Measurements from ENCODE around the gene TBC1D9.
"Not testable (repeated sequence)": the region's sequence is repeated elsewhere in the genome, so short reads cannot be mapped to it uniquely, and the experiment has no call there.

Gene TBC1D9

DNA sequence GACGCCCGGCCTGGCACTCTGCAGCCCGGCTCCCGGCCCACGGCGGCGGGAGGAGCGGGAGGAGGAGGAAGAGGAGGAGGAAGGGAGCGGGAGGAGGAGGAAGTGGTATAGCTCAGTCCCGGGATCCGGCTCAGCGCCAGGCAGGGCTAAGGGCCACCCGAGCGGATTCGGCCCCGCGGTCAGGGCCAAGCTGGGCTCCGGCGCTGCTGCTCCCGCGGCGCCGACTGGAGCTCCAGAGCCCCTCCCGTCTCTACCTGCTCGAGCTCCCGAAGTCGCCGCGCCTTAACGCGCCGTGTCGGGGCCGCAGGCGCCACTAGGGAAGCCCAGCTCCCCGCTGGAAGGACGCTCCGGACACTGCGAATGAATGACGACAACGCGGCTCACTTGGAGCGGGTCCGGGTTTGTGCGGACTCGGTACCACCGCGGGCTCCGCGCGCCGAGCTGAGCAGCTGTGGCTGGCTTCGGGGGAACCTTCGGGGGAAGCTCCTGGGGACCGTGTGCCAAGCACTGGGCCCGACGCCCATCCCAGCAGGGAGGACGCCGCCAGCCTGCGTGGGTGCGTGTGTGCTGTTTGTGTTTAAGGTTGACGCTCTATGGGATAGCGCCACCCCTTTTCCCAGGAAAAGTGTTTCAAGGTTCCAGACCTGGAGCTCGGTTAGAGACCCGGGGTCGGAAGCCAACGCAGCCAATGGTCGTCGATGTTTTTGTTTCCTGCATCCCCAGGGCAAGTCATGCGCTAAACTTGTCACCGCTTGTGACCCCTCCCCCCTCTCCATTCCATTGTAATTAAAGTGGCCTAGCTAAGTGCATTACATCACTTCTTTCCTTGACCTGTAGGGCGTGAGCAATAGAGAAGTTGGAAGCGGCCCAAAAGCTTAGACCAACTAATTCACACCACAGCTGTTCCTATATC is at the start of gene TBC1D9:
TSS of gene TBC1D9 (minus strand) at position 67 of the 913 bp plus-strand sequence. CDS start 340 bp downstream, outside the sequence.
- no peak for DNase-seq (ENCODE audit: low read depth in 2 of 2)

DNA sequence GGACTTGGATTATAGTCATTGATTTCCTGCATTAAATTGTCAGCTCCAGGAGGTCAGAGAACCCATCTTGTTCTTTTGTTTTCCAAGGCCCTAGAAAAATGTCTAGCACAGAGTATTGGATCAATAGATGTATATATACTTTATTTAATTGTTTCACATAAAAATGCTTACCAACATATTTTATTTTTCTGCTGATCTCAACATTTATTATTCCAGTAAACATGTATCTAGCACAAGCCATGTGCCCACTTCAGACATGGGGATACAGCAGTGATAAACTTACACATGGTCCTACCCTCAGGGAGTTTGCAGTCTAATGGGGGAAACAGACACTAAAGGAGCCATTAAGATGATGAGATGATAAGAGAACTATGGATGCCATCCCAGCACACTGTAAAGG is 49.1 kb upstream of the TBC1D9 start:
- no peak for DNase-seq (ENCODE audit: low read depth in 2 of 2)

DNA sequence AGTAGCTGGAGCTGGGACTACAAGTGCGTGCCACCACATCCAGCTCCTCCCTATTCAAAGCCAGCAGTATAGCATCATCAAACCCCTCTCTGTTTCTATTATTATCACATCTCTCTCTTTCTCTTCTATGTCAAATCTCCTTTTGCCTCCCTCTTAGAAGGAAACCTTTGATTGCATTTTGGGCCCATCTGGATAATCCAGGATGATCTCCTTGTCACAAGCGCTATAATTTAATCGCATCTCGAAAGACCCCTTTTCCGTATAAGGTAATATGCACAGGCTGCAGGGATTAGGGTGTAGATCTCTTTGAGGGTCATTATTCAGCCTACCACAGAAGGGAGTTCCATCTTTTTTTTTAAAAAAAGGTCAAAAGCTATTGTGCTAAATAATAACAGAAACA is 46.4 kb upstream of the TBC1D9 start:
- no peak for DNase-seq (ENCODE audit: low read depth in 2 of 2)

DNA sequence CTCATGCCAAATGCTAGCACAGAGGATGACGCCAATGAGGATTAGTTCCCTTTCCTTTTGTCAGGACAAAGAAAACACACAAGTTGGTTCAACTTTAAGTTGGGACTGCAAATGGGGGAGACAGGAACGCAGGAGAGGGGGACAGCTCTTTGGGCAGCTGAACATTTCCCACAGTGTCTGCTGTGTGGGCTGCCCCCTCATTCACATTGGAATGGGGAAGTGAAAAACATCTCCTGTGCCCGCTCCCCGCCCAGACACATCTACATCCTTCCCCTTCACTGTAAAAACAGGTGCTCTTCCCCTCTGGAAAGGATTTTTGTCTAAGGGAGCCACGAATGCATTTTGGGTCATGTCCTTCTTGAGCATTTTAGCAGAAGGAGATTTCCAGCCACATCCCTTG is 44.5 kb upstream of the TBC1D9 start:
- no peak for DNase-seq (ENCODE audit: low read depth in 2 of 2)

DNA sequence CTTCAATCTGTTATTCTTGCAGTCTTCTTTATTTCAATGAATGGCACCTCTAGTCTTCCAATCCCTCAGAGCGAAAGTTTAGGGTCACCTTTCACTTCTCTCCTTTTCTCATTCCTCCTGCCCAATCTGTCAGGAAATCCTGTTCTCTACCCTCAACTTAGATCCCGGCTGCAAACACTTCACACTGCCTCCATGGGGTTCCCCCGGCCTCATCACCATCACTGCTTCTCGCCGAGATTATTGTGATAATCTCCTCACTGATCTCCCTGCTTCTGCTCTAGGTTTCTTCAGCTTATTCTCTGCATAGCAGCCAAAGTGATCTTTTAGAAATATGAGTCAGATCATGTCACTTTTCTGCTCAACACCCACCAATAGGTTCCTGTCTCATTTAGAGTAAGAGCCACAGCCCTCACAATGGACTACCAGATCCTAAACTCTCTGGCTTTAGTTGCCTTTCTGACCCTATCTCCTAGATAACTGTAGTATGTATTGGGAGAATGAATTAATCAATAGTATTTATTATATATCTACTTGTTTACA is 43.6 kb upstream of the TBC1D9 start:
- no peak for DNase-seq (ENCODE audit: low read depth in 2 of 2)

DNA sequence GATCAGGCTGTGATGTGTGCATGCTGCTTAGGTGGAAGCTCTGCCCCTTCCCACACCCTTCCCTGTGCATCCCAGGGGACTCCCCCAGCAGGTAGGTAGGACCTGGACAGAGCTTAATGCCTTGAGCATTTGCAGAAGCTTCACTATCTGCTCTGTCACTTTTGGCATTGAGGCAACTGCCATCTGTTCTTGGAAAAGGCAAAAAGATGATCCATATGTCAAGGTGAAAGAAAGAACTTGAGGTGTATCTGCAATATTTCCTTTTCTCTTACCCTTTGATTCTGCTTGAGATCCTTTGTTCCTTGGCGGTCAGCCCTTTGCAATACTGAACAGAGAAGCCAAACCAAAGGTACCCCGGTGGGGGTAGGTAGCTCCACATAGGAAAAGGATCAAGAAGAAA is 37.1 kb upstream of the TBC1D9 start:
- DNase-seq (ENCODE audit: low read depth in 2 of 2) = no peak

DNA sequence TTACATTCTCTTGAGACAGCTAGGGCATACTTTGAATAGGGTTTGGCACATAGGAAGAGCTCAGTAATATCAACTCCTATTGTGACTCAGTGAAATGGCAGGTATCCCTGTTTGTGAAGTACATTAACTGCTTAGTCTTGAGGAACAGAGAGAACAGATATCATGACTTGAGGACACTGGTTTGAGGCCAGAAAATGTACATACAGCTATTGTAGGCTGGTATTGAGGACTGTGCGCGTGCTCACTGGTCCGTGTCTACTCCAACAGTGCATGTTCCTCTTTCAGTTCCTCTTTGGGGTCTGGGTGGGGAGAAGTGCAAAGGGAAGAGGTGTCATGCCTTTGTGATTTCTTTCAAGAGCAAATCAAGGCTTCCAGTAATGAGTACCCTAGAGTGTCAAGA is 34.6 kb upstream of the TBC1D9 start:
- DNase-seq (ENCODE audit: low read depth in 2 of 2) = no peak

DNA sequence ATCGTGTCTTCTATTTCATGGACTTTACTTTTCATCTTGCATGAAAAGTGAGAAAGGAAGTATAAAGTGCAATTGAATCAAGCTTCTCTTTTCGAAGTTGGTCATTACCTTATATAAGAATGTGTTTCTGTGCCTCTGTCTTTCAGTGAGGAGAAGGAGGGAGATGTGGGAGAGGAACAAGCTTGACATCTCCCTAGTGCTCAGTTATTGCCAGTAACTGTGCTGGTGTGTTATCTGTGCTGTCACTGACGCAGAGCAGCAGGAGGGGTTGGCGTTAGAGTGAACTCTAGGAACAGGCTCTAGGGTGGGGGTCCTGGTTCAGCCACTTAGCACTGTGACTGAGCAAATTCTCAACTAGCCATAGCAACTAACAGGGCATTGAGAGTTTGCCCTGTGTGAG is 34.0 kb upstream of the TBC1D9 start:
- DNase-seq (ENCODE audit: low read depth in 2 of 2) = no peak

DNA sequence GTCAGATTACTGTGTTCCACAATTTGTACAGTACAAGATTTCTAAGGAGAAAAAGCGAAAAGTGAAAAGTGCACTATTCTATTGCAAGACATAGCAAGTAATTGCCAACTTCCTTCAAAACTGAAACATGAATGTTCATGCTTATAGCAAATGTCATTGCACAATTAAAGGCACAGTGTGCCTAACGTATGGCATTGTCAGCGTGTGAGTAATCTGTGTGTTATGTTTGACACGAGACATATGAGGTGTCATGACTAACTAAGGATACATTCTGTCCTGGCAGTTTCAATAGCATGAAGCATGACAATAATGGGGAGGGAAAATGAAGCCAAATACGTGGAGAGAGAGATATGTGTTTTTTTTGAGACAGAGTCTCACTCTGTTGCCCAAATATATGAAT is 33.6 kb upstream of the TBC1D9 start:
- no peak for DNase-seq (ENCODE audit: low read depth in 2 of 2)

DNA sequence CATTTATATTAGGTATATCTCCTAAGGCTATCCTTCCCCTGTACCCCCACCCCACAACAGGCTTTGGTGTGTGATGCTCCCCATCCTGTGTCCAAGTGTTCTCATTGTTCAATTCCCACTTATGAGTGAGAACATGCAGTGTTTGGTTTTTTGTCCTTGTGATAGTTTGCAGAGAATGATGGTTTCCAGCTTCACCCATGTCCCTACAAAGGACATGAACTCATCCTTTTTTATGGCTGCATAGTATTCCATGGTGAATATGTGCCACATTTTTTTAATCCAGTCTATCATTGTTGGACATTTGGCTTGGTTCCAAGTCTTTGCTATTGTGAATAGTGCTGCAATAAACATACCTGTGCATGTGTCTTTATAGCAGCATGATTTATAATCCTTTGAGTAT is 26.6 kb upstream of the TBC1D9 start:
- DNase-seq (ENCODE audit: low read depth in 2 of 2) = not testable (repeated sequence)

DNA sequence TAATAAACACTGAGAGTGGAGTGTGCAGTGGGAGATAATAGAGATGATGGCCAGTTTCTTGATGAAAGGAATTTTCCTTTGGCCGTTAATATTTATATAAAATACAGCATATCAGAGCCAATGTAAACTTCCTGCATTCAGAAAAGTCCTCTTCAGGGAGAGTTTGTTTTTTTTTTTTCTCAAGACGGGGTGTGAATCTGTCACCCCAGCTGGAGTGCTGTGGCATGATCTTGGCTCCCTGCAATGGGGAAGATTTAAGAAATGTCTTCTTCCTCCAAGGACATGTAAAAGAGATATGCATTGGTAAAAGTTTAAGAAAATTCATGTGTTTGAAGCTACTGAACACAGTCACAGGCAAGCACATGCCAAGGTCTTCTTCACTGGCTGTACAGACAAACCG is 25.4 kb upstream of the TBC1D9 start:
- no peak for DNase-seq (ENCODE audit: low read depth in 2 of 2)

DNA sequence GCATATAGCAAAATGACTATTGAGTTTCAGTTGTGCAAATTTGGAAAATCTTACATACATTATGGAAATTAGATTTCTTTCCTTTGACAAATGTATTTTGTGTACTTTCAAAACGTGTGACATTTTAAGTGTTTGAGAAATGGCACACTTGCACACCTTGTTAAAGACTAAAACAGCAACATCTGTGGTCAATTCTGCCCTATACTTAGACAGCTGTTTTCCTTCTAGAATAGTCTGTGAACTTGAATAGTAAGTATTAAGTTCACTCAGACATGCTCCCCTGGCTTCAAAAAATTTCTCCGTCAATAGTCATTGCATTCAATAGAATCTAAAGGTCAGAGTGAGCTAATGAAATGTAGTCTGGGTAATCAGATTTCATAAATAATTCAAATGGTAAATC is 21.7 kb upstream of the TBC1D9 start:
- DNase-seq (ENCODE audit: low read depth in 2 of 2) = no peak

DNA sequence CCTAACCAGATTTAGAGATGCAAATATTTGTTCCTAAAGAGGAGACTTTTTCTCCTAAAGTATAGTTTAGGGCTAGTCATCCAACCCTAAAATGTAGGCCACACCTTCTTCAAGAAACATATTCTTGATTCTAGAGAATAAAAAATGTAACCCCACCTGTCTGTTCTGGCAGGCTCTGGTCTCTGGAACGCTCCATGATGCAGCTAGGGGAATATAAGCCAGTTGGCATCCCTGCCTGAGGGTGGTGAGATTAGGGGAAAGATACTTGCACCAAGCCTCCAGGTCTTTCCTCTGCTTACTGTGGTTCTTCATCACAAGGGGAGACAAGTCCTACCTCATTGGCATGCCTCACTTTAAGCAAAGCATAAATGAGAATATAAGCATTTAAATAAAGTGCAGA is 21.2 kb upstream of the TBC1D9 start:
- no peak for DNase-seq (ENCODE audit: low read depth in 2 of 2)

DNA sequence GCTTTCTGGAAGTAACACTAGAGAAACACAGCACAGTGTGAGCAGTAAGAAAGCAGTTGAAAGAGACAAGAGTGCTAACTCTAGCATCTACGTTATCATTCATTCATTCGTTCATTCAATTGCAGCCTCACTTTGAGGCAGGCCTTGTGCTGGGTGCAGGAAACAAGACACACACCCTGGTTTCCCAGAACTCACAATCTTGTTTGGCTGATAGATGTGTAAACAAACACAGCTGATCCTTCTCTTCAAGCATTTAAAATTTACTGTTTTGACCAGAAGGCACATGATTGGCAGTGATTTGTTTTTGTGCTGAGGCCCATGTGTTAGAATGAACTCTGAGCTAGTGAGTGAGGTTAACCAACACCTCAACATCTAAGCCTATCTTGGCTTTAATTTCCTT is 20.4 kb upstream of the TBC1D9 start:
- DNase-seq (ENCODE audit: low read depth in 2 of 2) = no peak

DNA sequence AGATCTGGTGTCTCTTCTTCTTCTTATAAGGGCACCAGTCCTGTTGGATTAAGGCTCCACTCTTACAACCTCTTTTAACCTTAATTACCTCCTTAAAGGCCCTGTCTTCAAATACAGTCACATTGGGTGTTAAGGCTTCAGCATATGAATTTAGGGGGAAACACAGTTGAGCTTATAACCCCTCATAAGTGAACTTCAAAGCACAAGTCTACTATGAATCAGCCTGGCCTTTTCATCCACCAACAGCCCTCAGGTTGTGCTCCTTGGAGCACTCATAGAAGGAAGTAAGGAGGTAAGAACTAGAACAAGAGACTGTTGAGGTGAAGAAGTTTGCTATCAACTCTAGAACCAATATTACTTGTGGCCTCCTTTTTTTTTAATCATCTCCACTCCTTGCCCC is 18.8 kb upstream of the TBC1D9 start:
- DNase-seq (ENCODE audit: low read depth in 2 of 2) = no peak

DNA sequence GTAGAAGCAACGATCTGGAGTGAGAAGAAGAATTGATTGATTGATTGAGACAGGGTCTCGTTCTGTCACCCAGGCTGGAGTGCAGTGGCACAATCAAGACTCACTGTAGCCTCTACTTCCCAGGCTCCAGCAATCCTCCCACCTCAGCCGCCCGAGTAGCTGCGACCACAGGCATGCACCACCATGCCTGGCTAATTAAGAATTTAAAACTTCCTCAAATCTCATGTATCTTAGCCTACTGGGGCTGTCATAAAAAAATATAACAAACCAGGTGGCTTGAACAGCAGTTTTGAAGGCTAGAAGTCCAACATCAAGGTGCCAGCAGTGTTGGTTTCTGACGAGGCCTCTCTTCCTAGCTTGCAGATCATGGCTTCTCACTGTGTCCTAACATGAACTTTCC is 18.3 kb upstream of the TBC1D9 start:
- DNase-seq (ENCODE audit: low read depth in 2 of 2) = no peak

DNA sequence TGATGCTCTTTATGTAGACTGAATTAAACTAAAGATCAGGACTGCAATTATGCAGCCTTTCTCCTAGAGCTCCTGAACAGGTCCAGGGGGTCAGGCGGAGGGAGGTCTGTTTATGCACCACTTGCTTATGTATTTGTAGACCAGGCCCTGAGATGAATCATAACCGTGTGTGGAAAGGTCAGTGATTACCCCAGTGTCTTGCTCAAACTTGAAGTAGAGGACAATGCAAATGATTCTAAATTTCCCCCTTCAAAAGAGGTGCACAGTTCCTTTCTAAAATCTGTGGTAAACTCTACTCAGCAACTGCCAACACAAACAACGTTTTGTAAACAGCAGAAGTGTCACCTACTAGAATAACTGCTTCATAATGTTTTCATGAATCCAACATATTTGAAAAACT is 13.0 kb upstream of the TBC1D9 start:
- no peak for DNase-seq (ENCODE audit: low read depth in 2 of 2)

DNA sequence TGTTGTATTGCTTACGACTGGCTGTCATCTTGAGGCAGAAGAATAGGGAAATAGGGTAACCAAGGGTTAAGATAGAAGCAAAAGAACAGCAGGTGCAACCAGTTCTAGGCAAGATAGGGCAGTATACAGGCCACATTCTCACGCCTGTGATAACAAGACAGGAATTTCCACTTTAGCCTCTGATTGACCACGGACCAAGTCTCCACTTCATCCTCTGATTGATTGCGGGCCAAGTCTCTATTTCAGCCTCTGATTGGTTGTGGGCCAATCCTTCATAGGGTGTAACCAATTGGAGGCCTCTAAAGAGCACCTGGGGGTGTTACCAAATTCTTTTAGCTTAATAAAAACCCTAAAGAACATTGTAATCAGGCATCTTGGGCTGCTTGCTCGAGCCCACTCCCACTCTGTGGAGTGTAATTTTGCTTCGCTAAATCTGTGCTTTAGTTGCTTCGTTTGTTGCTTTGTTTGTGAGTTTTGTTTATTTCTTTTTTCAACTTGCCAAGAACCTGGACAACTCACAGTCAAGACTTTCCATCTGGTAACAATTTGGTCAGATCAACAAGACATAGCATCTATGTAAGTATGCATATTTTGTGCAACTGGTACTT is 8.7 kb upstream of the TBC1D9 start:
- DNase-seq (ENCODE audit: low read depth in 2 of 2) = no peak

DNA sequence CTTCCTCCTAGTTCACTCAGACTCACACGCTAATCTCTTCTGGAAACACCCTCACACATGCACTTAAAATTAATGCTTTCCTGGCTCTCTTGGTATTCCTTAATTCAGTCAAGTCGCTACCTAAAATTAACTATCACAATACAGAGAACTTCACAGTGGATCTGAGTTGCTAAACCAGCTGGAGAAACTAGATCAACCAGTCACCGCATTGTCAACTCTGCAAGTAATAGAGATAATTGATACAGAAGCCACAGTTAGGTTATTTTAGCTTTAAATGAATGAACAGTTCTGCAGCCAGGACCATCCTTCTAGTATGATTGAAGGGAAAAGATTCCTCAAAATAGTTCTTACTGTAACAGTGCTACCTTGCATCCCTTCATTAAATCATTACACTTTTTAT is 6.0 kb upstream of the TBC1D9 start:
- no peak for DNase-seq (ENCODE audit: low read depth in 2 of 2)

DNA sequence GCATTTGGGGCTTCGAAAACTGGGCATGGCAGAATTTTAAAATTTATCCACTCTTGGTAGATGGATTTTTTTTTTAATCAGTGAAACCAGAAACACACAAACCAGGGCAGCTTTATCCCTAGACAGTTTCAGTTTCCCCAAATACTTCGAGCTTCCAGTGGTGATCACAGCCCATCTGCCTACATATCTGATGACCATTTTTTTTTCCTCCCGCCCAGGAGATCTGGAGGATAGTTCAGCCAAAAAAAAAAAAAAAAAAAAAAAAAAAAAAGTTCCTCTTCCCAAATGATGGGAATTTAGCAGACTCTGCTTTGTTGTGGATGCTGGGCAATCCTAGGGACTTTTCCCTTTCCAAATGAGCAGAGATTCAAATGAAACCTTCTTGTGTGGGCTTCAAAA is 1.0 kb upstream of the TBC1D9 start:
- DNase-seq (ENCODE audit: low read depth in 2 of 2) = no peak

DNA sequence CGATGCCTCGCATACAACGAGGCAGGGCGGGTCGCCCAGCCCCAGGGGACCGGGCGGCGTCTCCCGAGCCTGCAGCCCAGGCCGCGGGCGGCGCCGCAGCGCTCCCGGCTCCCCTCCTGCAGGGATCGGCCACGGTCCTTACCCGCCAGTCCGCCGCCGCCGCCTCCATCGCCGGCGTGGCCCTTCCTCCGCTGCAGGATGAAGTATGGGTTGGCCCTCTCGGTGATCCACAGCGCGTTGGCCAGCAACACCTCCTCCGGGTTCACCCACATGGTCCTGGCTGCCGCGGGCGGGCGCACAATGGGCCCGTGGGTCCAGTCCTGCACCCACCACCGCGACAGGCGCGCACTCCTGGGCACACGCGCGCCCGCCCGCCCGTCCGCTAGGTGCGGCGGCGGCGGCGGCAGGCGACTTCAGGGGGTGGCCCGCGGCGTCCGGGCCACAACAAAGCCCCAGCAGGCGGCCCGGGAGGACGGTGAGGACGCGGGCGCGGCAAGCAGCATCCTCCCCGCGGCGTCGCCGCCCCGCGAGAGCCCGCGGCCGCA is 339 bp downstream of the TBC1D9 start:
- no peak for DNase-seq (ENCODE audit: low read depth in 2 of 2)

DNA sequence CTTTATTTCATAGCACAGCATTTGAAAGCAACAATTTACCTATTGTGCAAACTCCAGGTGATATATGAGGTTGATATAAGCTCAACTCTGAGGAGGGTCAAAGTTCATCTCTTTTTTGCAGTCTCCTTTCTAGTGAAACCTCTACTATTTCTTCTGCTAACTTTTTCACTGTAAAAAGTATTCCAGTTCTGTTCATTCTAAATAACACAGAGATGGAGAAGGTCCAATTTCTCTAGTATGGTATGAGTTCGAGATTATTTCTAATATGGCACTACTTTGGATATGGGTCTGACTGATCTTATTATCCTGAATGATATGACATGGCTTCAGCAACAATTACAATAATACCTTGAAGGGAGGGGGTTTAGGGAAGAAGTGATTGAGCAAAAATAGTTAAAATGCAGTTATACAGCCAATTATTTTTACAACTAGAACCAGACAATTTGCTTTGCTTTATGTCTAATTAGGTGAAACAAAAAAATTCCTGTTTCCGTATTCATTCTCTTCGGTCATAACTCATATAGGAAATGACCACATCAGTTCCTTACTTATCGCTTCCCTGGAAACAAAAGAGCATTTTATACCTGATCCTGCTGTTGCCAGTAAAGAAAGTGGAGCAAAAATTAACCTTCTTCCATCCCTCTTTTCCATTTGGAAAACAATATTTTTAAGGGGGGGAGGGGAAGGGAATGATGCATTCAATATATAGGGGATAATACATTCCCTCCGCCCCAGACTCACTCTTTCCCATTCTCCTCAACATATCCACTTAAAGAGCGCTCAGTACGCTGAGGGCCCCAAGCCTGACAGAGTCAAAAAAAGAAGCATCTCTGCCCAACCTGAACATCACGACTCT is 1.0 kb downstream of the TBC1D9 start:
- DNase-seq (ENCODE audit: low read depth in 2 of 2) = no peak
